ENCODE results near the gene GAB2. TPM values are rescaled to one million over a fixed set of nuclear protein-coding genes. Genes with fewer than 3 reads are reported as not detected.

The GAB2 gene
- total and polyA plus RNA-seq, 2 donors (not counting 1 experiment from before 2014, with no cell fraction given), result 5.8 to 85.9 TPM

- WGBS (ENCODE audit: insufficient coverage), result 100% methylated on average over 1 of the region's 4 CpGs
- CTCF ChIA-PET, result no interaction called here
Measured at GRCh38 chr11:78319453-78319955, 98.1 kb downstream of the GAB2 start.

More at GRCh38 chr11:78319453-78319955, 98.1 kb downstream of the GAB2 start:
- H3K9me3 Mint-ChIP-seq (ENCODE audit: insufficient read depth), result peaks cover 4% of the 10 kb centered on the region
- intact Hi-C loops (cut with micrococcal nuclease), result no loop called here
- Histone ChIP-seq H3K9me3 (ENCODE audit: control extremely low read depth in 1 of 3, control insufficient read depth in 2 of 3, insufficient read depth in 1 of 3, low read length in 2 of 3) (peaks cover 0 to 4% (median 2%) of the 10 kb centered on the region in 3 donors), H3K4me1 (ENCODE audit: control insufficient read depth in 2 of 2, insufficient read depth in 2 of 2, low read length in 2 of 2) (peaks cover 7 to 18% of the 10 kb centered on the region in 2 donors), H3K9ac (ENCODE audit: low read length) (no peak overlapping the region), H3K4me3 (ENCODE audit: control extremely low read depth in 1 of 5, extremely low read depth in 1 of 5, insufficient read depth in 1 of 5, low read depth in 2 of 5, low read length in 4 of 5) (no peak overlapping the region), H3K36me3 (replicated peaks in 1 of 2; ENCODE audit: control extremely low read depth in 1 of 2, control insufficient read depth in 1 of 2, extremely low read depth in 1 of 2, insufficient read depth in 2 of 2, low read length in 1 of 2) (no peaks in the 10 kb centered on the region), H4K20me1 (ENCODE audit: control insufficient read depth, insufficient read depth, low read length, poor library complexity, severe bottlenecking) (peaks cover 10% of the 10 kb centered on the region), H3K4me2 (replicated peaks; ENCODE audit: low read depth, low read length, poor library complexity, severe bottlenecking) (no peak overlapping the region), H3K27me3 (replicated peaks in 1 of 4; ENCODE audit: control extremely low read depth in 1 of 4, control insufficient read depth in 3 of 4, insufficient read depth in 4 of 4, low read length in 3 of 4) (no peaks in the 10 kb centered on the region), H3K79me2 (ENCODE audit: control insufficient read depth, insufficient read depth, low read length) (peaks cover 41% of the 10 kb centered on the region), H3K27ac (ENCODE audit: low read length in 2 of 2) (no peak overlapping the region), H2AFZ (ENCODE audit: insufficient read depth, low read depth, low read length, poor library complexity, severe bottlenecking) (no peak overlapping the region)
- H3K27ac Mint-ChIP-seq, result no peak overlapping the region
- POLR2A ChIA-PET, result no interaction called here
- ATAC-seq (ENCODE audit: low read depth) (no peak), DNase-seq (no peak)
- H3K4me3 Mint-ChIP-seq, result no peak overlapping the region
- H3K4me1 Mint-ChIP-seq, result peaks cover 41% of the 10 kb centered on the region
- no peak for TF ChIP-seq EZH2 (IDR thresholded peaks at IDR 0.05; ENCODE audit: borderline replicate concordance, insufficient read depth, low read depth, low read length, poor library complexity, severe bottlenecking)
- TF ChIP-seq CTCF (IDR thresholded peaks at IDR 0.05), result no peak
- no peaks in the 10 kb centered on the region for H3K27me3 Mint-ChIP-seq
